OCI-LY1 (cell line): ENCODE results near the gene ALDH1A2.

Experiments
- CTCF ChIP-seq: fragments of 200-600 bp; sonication (generic), shearing (Covaris generic); IDR thresholded peaks from 2 replicates; pipeline ENCODE4 v1.5.1; 2017; ENCODE audit warnings: mild to moderate bottlenecking, antibody characterized with exemption, low read length, moderate library complexity, mixed read lengths
- EZH2 ChIP-seq: fragments of 200-600 bp; sonication (generic), shearing (Covaris generic); IDR thresholded peaks from 2 replicates; pipeline ENCODE4 v1.8.0; 2017; ENCODE audit warnings: borderline replicate concordance, mixed run types, mild to moderate bottlenecking, antibody characterized with exemption, low read length, moderate library complexity, mixed read lengths

DNA sequence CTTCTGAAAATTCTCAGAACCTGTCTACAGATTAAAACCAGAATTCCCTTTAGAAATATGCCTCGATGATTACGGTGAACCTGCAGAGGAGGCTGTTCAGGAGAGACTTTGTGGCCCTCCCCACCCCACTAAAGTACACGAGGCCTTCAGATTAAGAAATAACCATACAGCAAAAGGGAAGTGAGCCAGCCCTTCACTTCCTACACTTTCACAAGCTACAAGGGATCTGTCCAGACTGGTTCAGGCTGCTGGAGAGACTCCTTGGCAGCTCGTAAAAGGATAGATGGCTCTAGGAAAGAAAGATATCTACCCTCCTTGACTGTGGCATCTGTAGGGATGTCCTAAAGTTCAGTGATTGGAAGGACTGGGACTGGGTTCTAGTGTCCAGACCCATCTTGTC, 102.6 kb downstream of the ALDH1A2 start:
- no peak for TF ChIP-seq CTCF
- no peak for TF ChIP-seq EZH2
